ENCODE data around the gene FABP3.

The FABP3 gene

DNA sequence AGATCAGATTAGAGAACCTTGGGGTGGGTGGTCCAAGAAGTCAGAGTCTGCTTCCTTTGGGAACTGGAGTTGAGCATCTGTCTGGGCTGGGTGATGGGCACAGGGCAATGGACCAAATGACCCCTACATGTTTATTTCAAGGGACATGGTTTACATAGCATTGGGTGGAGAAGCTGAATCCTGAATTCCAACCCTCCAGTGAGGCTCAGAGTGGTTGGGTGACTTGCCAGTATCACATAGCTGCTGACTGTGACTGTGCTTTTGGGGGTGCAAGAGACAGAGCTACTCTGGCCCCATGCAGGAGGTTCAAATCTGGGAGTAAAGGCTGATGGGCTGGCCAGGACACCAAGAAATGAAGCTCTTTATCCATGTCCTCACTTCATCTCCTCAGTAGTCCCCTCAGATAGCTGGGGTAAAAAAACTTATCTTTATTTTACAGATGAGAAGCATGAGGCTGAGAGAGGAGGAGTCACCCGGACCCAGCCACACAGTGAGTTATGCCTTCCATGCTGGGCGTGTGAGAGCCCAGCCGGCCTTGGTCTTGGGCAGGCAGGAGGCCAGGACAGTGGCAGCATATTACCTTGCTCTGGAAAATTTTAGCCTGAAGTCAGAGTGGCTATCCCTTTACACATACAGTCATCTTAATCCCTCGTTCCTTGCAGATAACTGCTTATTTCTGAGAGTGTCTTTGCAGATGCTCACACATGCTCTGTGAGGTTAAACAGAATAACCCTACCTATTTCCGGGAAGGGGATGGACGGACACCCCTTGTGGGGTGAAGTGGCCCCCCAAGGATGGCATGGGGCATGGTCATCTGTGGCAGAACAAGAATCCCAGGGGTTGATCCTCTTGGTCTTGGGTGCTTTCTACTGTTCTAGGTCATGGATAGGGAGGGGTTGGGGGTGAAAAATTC lies 37.3 kb upstream of the FABP3 start:
- H3K4me3 ChIP-seq (ENCODE audit: low read depth, low read length): peak overlapping the region; percentile 25
- TF ChIP-seq, protein P1, sequence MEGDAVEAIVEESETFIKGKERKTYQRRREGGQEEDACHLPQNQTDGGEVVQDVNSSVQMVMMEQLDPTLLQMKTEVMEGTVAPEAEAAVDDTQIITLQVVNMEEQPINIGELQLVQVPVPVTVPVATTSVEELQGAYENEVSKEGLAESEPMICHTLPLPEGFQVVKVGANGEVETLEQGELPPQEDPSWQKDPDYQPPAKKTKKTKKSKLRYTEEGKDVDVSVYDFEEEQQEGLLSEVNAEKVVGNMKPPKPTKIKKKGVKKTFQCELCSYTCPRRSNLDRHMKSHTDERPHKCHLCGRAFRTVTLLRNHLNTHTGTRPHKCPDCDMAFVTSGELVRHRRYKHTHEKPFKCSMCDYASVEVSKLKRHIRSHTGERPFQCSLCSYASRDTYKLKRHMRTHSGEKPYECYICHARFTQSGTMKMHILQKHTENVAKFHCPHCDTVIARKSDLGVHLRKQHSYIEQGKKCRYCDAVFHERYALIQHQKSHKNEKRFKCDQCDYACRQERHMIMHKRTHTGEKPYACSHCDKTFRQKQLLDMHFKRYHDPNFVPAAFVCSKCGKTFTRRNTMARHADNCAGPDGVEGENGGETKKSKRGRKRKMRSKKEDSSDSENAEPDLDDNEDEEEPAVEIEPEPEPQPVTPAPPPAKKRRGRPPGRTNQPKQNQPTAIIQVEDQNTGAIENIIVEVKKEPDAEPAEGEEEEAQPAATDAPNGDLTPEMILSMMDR (IDR thresholded peaks at IDR 0.05; ENCODE audit: low read depth, low read length): no peak

GRCh38 chr1:31408788-31409318 lies 36.0 kb upstream of the FABP3 start:
- H3K4me3 ChIP-seq (ENCODE audit: low read depth, low read length): no peak overlapping the region
- TF ChIP-seq, protein P1 (IDR thresholded peaks at IDR 0.05; ENCODE audit: low read depth, low read length): no peak

GRCh38 chr1:31407029-31407626 lies 34.3 kb upstream of the FABP3 start:
- no peak overlapping the region for H3K4me3 ChIP-seq (ENCODE audit: low read depth, low read length)
- TF ChIP-seq, protein P1 (IDR thresholded peaks at IDR 0.05; ENCODE audit: low read depth, low read length): no peak

DNA sequence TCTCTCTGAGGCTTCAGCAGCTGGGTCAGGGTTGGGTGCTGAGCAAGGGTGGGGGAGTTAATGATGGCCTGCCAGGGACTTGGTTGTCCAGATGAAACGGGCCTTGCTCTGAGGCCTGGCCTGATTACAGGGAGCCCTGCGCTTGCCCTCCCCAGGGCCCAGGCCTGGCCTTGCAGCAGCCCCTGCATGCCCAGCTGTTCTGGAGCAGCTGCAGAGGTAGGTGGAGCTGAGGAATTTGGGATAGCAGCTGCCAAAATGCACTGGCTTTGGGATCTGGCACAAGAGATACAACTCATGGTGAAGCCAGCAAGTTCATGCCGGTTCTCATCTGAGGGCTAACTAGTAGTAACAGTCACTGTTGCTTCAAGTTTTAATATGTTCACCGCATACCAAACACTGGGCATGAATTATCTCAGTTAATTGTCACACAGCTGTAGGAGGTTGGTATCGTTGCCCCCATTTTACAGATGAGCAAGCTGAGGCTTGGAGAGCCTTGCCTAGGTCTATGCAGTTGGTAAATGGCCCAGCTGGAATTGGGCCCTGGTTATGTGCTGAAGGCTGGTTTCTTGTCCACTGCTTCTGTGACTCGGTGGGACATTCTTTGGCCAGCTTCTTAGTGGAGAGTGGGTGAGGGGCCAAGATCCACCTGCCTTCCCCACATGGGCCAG lies 32.8 kb upstream of the FABP3 start:
- TF ChIP-seq, protein P1 (IDR thresholded peaks at IDR 0.05; ENCODE audit: low read depth, low read length): no peak
- no peak overlapping the region for H3K4me3 ChIP-seq (ENCODE audit: low read depth, low read length)

GRCh38 chr1:31401241-31401640 lies 28.4 kb upstream of the FABP3 start:
- TF ChIP-seq, protein P1 (IDR thresholded peaks at IDR 0.05; ENCODE audit: low read depth, low read length): no peak
- H3K4me3 ChIP-seq (ENCODE audit: low read depth, low read length): no peak overlapping the region

- TF ChIP-seq, protein P1 (IDR thresholded peaks at IDR 0.05; ENCODE audit: low read depth, low read length): no peak
- no peak overlapping the region for H3K4me3 ChIP-seq (ENCODE audit: low read depth, low read length)
Measured at GRCh38 chr1:31400393-31400792, 27.5 kb upstream of the FABP3 start.

All from WI38 (cell line).